Type B pancreatic cell (in vitro differentiated cells): ENCODE data around the gene DAAM2. TPM values are rescaled to one million over a fixed set of nuclear protein-coding genes. Genes with fewer than 3 reads are reported as not detected.

Source experiments
- DNase-seq: peaks from one replicate; pipeline ENCODE4 v3.0.0; 2021; ENCODE audit warnings: mixed read lengths; ENCODE audit not compliant: unreplicated experiment; ENCODE audit errors: extremely low spot score
- H3K27ac Mint-ChIP-seq: 2 replicates; pipeline ENCODE4 v1.8.0; 2021; ENCODE audit warnings: mild to moderate bottlenecking, mixed read lengths
- H3K27me3 Mint-ChIP-seq: 2 replicates; pipeline ENCODE4 v1.8.0; 2021; ENCODE audit warnings: mixed read lengths
- H3K36me3 Mint-ChIP-seq: 2 replicates; pipeline ENCODE4 v1.8.0; 2021; ENCODE audit warnings: mixed read lengths
- H3K4me1 Mint-ChIP-seq: one replicate; pipeline ENCODE4 v1.8.0; 2021; ENCODE audit warnings: mixed read lengths; ENCODE audit not compliant: unreplicated experiment
- H3K4me3 Mint-ChIP-seq: 2 replicates; pipeline ENCODE4 v1.8.0; 2021; ENCODE audit warnings: mild to moderate bottlenecking, mixed read lengths
- H3K9me3 Mint-ChIP-seq: 2 replicates; pipeline ENCODE4 v1.8.0; 2021; ENCODE audit warnings: mixed read lengths
- total RNA-seq: library from RNA; stranded (reverse); gene quantifications from 2 replicates; pipeline ENCODE4 v1.2.1, GENCODE V29; 2021; ENCODE audit warnings: low replicate concordance
- TF ChIP-seq, protein P1 (sequence below): fragments of 200-600 bp; sonication (generic); conservative IDR thresholded peaks from 2 replicates; pipeline ENCODE4 v1.5.0; 2021; ENCODE audit warnings: antibody characterized with exemption, mild to moderate bottlenecking

DAAM2 gene
- total RNA-seq, 1 donor from 2014 or later = 22.6 TPM

DNA sequence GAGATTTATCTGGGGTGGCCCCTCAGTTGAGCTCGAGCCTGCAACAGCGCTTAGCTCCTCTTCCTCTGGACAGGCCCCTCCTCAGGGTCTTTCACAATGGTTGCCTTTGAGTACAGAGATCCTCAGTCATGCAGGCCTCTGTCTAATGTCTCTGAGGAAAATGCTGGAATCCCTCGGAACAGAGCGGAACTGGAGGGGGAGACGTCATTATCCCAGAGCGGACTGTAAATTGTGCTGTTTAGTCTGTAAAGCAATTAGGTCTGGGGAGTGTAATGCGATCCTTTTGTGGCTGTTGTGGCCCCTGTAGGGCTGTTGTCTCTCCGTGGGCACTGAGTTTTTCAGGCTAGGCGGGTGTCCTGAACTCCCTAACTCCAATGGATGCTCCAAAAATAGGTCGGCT lies 15.0 kb upstream of the DAAM2 start:
- Mint-ChIP-seq H3K27me3 (no peaks in the 10 kb centered on the region), H3K4me3 (no peak overlapping the region)

DNA sequence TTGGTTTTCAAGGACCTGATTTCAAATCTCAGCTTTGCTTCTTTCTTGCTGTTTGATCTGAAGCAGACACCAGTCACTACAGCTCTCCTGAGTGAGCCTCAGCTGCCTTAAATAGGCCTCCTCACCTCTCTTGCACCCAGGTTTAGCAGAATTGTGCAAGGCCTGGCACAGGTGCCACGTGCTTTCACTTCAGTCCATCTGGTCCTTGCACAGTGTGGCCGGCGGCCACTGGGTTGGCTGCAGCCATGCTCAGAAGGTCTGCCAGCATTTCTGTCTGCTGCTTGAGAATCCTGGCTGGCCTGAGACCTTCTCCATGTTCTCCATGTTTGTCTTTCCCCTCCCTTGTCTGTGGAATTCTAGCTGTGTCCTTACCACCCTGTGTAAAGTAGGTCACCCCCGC lies 14.5 kb upstream of the DAAM2 start:
- TF ChIP-seq, protein P1, sequence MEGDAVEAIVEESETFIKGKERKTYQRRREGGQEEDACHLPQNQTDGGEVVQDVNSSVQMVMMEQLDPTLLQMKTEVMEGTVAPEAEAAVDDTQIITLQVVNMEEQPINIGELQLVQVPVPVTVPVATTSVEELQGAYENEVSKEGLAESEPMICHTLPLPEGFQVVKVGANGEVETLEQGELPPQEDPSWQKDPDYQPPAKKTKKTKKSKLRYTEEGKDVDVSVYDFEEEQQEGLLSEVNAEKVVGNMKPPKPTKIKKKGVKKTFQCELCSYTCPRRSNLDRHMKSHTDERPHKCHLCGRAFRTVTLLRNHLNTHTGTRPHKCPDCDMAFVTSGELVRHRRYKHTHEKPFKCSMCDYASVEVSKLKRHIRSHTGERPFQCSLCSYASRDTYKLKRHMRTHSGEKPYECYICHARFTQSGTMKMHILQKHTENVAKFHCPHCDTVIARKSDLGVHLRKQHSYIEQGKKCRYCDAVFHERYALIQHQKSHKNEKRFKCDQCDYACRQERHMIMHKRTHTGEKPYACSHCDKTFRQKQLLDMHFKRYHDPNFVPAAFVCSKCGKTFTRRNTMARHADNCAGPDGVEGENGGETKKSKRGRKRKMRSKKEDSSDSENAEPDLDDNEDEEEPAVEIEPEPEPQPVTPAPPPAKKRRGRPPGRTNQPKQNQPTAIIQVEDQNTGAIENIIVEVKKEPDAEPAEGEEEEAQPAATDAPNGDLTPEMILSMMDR = no peak
- H3K27me3 Mint-ChIP-seq = no peaks in the 10 kb centered on the region
- DNase-seq = no peak
- H3K9me3 Mint-ChIP-seq = no peaks in the 10 kb centered on the region
- H3K36me3 Mint-ChIP-seq = no peaks in the 10 kb centered on the region
- peak overlapping the region; percentile 58 for H3K27ac Mint-ChIP-seq
- H3K4me3 Mint-ChIP-seq = no peak overlapping the region
- peaks cover 21% of the 10 kb centered on the region for H3K4me1 Mint-ChIP-seq

More for the DNA sequence above, 15.0 kb upstream of the DAAM2 start:
- Mint-ChIP-seq H3K36me3 (no peaks in the 10 kb centered on the region), H3K4me1 (peaks cover 21% of the 10 kb centered on the region), H3K27ac (peak overlapping the region; percentile 58), H3K9me3 (no peaks in the 10 kb centered on the region)
- DNase-seq = no peak
- TF ChIP-seq, protein P1 = no peak

DNA sequence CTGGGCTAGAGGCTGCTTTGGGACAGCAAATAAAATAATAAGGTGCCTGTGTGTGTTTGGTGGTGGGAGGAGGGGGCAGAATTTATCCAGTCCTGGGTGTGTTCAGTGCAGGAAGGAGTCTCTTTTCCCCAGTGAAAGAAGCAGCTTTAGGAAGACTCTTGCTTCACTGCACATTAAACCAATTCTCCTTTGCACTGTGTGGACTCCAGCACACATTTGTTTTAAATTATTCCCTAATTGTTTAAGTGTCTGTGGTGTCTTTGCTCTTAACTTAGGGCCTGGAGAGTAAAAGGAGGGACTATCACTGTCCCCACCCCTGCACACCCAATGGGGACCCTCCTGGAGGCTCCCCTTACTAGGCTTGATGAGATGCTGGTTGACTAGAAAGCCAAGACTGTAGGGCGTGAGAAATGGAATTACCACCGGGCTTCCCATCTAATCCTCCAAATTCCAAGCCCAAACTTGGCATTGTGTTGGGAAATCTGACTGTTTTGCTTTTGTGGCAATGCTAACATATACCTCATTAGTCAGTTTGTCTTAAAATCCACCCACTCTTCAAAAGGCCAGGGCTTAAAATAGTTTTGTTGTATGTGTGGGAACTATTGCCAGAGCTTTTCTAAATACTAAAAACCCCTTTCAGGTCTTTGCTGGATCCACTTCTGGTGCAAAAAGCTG lies 13.5 kb upstream of the DAAM2 start:
- H3K4me3 Mint-ChIP-seq = no peak overlapping the region
- no peak for DNase-seq
- TF ChIP-seq, protein P1 = no peak
- H3K4me1 Mint-ChIP-seq = peaks cover 21% of the 10 kb centered on the region
- H3K36me3 Mint-ChIP-seq = no peaks in the 10 kb centered on the region
- H3K27ac Mint-ChIP-seq = no peak overlapping the region
- H3K27me3 Mint-ChIP-seq = no peaks in the 10 kb centered on the region
- no peaks in the 10 kb centered on the region for H3K9me3 Mint-ChIP-seq

DNA sequence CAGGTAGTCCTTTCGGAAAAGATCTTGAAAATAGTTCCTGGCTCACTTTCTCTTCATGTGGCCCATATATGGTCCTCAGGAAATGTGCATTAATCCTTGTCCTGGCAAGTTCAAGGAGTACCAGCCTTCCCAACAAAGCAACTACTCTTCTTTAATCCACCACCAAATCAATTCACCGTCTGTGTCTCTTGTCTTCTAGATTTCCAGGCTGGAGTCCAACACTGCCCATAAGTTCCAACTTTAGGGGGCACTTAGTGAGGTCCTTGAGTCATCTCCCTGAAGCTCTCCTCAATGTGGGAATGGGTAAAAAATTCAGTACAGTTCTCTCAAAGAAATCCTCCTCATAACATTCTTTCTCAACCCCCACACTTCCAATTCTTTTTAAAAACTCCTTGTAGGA lies 6.9 kb upstream of the DAAM2 start:
- no peaks in the 10 kb centered on the region for H3K9me3 Mint-ChIP-seq
- no peaks in the 10 kb centered on the region for H3K36me3 Mint-ChIP-seq
- no peak for DNase-seq
- H3K27ac Mint-ChIP-seq = no peak overlapping the region
- TF ChIP-seq, protein P1 = no peak
- H3K4me1 Mint-ChIP-seq = no peaks in the 10 kb centered on the region
- H3K4me3 Mint-ChIP-seq = no peak overlapping the region
- H3K27me3 Mint-ChIP-seq = peaks cover 2% of the 10 kb centered on the region

DNA sequence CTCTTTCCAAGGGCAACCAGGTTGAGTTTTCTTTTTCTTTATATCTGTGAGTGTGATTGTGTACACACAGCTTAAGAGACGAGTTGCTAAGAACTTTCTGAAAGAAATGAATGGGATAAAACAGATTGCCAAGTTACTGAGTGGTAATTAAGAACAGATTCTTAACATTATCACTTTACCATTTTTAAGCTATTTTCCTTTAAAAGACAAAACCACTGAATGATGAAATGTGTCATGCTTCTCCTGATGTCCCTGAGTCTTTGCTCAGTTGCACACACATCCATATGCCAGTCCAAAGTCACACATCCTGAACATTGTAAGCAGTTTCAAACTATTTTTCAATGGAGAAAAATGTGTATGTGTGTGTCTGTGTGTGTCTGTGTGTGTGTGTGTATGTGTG lies 5.5 kb upstream of the DAAM2 start:
- Mint-ChIP-seq H3K36me3 (no peaks in the 10 kb centered on the region), H3K27ac (no peak overlapping the region), H3K4me1 (peaks cover 5% of the 10 kb centered on the region), H3K27me3 (peaks cover 2% of the 10 kb centered on the region), H3K4me3 (no peak overlapping the region), H3K9me3 (no peaks in the 10 kb centered on the region)
- TF ChIP-seq, protein P1 = no peak
- DNase-seq = no peak
